Mesenchymal stem cell (in vitro differentiated cells and primary cell): ENCODE results near the gene CEACAM8.
A peak's percentile ranks its signal among the peaks of the same experiment; 100 is the strongest.

ENCODE experiments used
- DNase-seq: peaks from one replicate; pipeline ENCODE4 v3.0.0-alpha.2; 2013
- H2AFZ ChIP-seq: one replicate; pipeline ENCODE4 v1.6.1; 2013; ENCODE audit warnings: low read depth, mild to moderate bottlenecking, control low read depth, inconsistent platforms, low read length, moderate library complexity
- H2AK5ac ChIP-seq: 2 replicates; pipeline ENCODE4 v1.6.1; 2013; ENCODE audit warnings: low read length, moderate library complexity, mild to moderate bottlenecking, inconsistent platforms; ENCODE audit not compliant: severe bottlenecking
- H2BK120ac ChIP-seq: one replicate; pipeline ENCODE4 v1.6.1; 2013; ENCODE audit warnings: low read depth, mild to moderate bottlenecking, inconsistent platforms, low read length, moderate library complexity
- H2BK12ac ChIP-seq, 2 experiments: one replicate each; pipeline ENCODE4 v1.6.1; 2013; ENCODE audit warnings: inconsistent platforms in 2 of 2, low read length in 2 of 2, mild to moderate bottlenecking in 2 of 2, moderate library complexity in 2 of 2, control low read depth in 1 of 2
- H2BK15ac ChIP-seq: one replicate; pipeline ENCODE4 v1.6.1; 2013; ENCODE audit warnings: mild to moderate bottlenecking, low read depth, inconsistent platforms; ENCODE audit not compliant: poor library complexity, severe bottlenecking
- H2BK5ac ChIP-seq: 2 replicates; pipeline ENCODE4 v1.6.1; 2013; ENCODE audit warnings: low read depth, mild to moderate bottlenecking, low read length, control low read depth, inconsistent platforms; ENCODE audit not compliant: poor library complexity, severe bottlenecking
- H3K14ac ChIP-seq, 2 experiments: one replicate each; pipeline ENCODE4 v1.6.1; 2013; ENCODE audit warnings: inconsistent platforms in 2 of 2, low read length in 2 of 2, control low read depth in 1 of 2, mild to moderate bottlenecking in 1 of 2, moderate library complexity in 1 of 2
- H3K18ac ChIP-seq, 2 experiments: one replicate each; pipeline ENCODE4 v1.6.1; 2013; ENCODE audit warnings: inconsistent platforms in 2 of 2, low read length in 2 of 2, control low read depth in 1 of 2, low read depth in 1 of 2, mild to moderate bottlenecking in 1 of 2
- H3K23ac ChIP-seq, 2 experiments: one replicate each; pipeline ENCODE4 v1.6.1; 2013; ENCODE audit warnings: inconsistent platforms in 2 of 2, low read length in 2 of 2, mild to moderate bottlenecking in 2 of 2, moderate library complexity in 2 of 2, control low read depth in 1 of 2
- H3K27ac ChIP-seq: 2 replicates; pipeline ENCODE4 v1.5.1; 2013; ENCODE audit warnings: mild to moderate bottlenecking, moderate library complexity, low read length, control low read depth, inconsistent platforms; ENCODE audit not compliant: poor library complexity, severe bottlenecking
- H3K27me3 ChIP-seq, 2 experiments: 2 replicates each; pipeline versions ENCODE4 v1.6.1 to v1.7.0; 2013; ENCODE audit warnings: low read length in 2 of 2, mild to moderate bottlenecking in 2 of 2, moderate library complexity in 2 of 2, control low read depth in 1 of 2, inconsistent platforms in 1 of 2; ENCODE audit not compliant: control insufficient read depth in 1 of 2, insufficient read depth in 1 of 2
- H3K36me3 ChIP-seq, 2 experiments: 2 replicates each; pipeline versions ENCODE4 v1.6.1 to v1.7.0; 2013; ENCODE audit warnings: low read length in 2 of 2, control low read depth in 1 of 2, inconsistent platforms in 1 of 2, low read depth in 1 of 2, mild to moderate bottlenecking in 1 of 2; ENCODE audit not compliant: insufficient read depth in 2 of 2, control insufficient read depth in 1 of 2
- H3K4ac ChIP-seq, 2 experiments: one replicate each; pipeline ENCODE4 v1.6.1; 2013; ENCODE audit warnings: inconsistent platforms in 2 of 2, low read length in 2 of 2, mild to moderate bottlenecking in 2 of 2, moderate library complexity in 2 of 2, control low read depth in 1 of 2, low read depth in 1 of 2
- H3K4me1 ChIP-seq: 2 replicates; pipeline ENCODE4 v1.6.1; 2013; ENCODE audit warnings: low read depth, low read length, control low read depth; ENCODE audit not compliant: control insufficient read depth, insufficient read depth
- H3K4me2 ChIP-seq: 2 replicates; pipeline ENCODE4 v1.6.1; 2013; ENCODE audit warnings: low read length, mild to moderate bottlenecking, inconsistent platforms; ENCODE audit not compliant: poor library complexity, severe bottlenecking
- H3K4me3 ChIP-seq, 2 experiments: 2 replicates each; pipeline versions ENCODE4 v1.5.1 to v1.7.0; 2013; ENCODE audit warnings: low read length in 2 of 2, mild to moderate bottlenecking in 2 of 2, control low read depth in 1 of 2, low read depth in 1 of 2; ENCODE audit not compliant: insufficient read depth in 1 of 2
- H3K79me1 ChIP-seq: replicated peaks from 2 replicates; pipeline ENCODE4 v1.6.1; 2013; ENCODE audit warnings: mild to moderate bottlenecking, control low read depth, low read length, inconsistent platforms; ENCODE audit not compliant: poor library complexity, severe bottlenecking
- H3K9ac ChIP-seq: 2 replicates; pipeline ENCODE4 v1.7.0; 2013; ENCODE audit warnings: mild to moderate bottlenecking, low read length, moderate library complexity
- H3K9me3 ChIP-seq: 2 replicates; pipeline ENCODE4 v1.7.0; 2013; ENCODE audit warnings: mild to moderate bottlenecking, low read length; ENCODE audit not compliant: control insufficient read depth
- H4K8ac ChIP-seq: one replicate; pipeline ENCODE4 v1.6.1; 2013; ENCODE audit warnings: inconsistent platforms, mild to moderate bottlenecking, low read length, moderate library complexity
- H4K91ac ChIP-seq: one replicate; pipeline ENCODE4 v1.6.1; 2013; ENCODE audit warnings: mild to moderate bottlenecking, low read length, inconsistent platforms
- WGBS: methylation state at CpG from one replicate; pipeline ENCODE4 v1.1.7; 2013; ENCODE audit warnings: mixed read lengths; 5-methylcytosine and 5-hydroxymethylcytosine counted together

CEACAM8 gene

GRCh38 chr19:42606660-42607351, 12.1 kb upstream of the CEACAM8 start:
- no peak overlapping the region for H3K4me2 ChIP-seq
- no peak overlapping the region for H4K91ac ChIP-seq
- peaks cover 0 to 35% of the 10 kb centered on the region in 2 experiments for H3K27me3 ChIP-seq
- H3K27ac ChIP-seq: no peak overlapping the region
- H2BK15ac ChIP-seq: no peak overlapping the region
- H3K4me3 ChIP-seq: no peak overlapping the region
- H3K14ac ChIP-seq: no peak overlapping the region
- no peak overlapping the region for H3K18ac ChIP-seq
- no peak overlapping the region for H3K9ac ChIP-seq
- DNase-seq: no peak
- H2BK12ac ChIP-seq: no peak overlapping the region
- no peak overlapping the region for H2BK120ac ChIP-seq
- no peak overlapping the region for H2AFZ ChIP-seq
- H3K4ac ChIP-seq: no peak overlapping the region
- H3K23ac ChIP-seq: no peak overlapping the region
- no peaks in the 10 kb centered on the region for H3K4me1 ChIP-seq
- no peaks in the 10 kb centered on the region for H3K36me3 ChIP-seq
- no peaks in the 10 kb centered on the region for H3K79me1 ChIP-seq
- H2AK5ac ChIP-seq: no peak overlapping the region
- WGBS: 42% methylated on average over 14 of the region's 14 CpGs
- no peak overlapping the region for H2BK5ac ChIP-seq
- no peak overlapping the region for H4K8ac ChIP-seq
- H3K9me3 ChIP-seq: no peaks in the 10 kb centered on the region

- Histone ChIP-seq H3K4me2 (no peak overlapping the region), H2AK5ac (no peak overlapping the region), H3K23ac (no peak overlapping the region), H3K14ac (no peak overlapping the region), H2BK5ac (no peak overlapping the region), H2BK120ac (no peak overlapping the region), H3K18ac (no peak overlapping the region), H2BK12ac (no peak overlapping the region), H2AFZ (no peak overlapping the region), H3K4me3 (no peak overlapping the region), H3K27me3 (peaks cover 0 to 35% of the 10 kb centered on the region in 2 experiments), H4K91ac (peak overlapping the region; percentile 2), H3K4ac (no peak overlapping the region), H3K9ac (no peak overlapping the region), H3K79me1 (no peaks in the 10 kb centered on the region), H3K4me1 (no peaks in the 10 kb centered on the region), H2BK15ac (no peak overlapping the region), H3K36me3 (no peaks in the 10 kb centered on the region), H3K9me3 (no peaks in the 10 kb centered on the region), H3K27ac (no peak overlapping the region), H4K8ac (no peak overlapping the region)
- 44% methylated on average over 4 of the region's 5 CpGs for WGBS
- no peak for DNase-seq
Measured at GRCh38 chr19:42601811-42602443, 7.2 kb upstream of the CEACAM8 start.

- Histone ChIP-seq H3K9ac (no peak overlapping the region), H3K23ac (no peak overlapping the region), H3K4me3 (no peak overlapping the region), H3K27me3 (peaks cover 0 to 57% of the 10 kb centered on the region in 2 experiments), H3K14ac (no peak overlapping the region), H3K27ac (no peak overlapping the region), H2BK15ac (no peak overlapping the region), H3K36me3 (no peaks in the 10 kb centered on the region), H3K79me1 (no peaks in the 10 kb centered on the region), H4K91ac (peak overlapping the region; percentile 19), H2BK12ac (no peak overlapping the region), H2AK5ac (no peak overlapping the region), H3K4me1 (no peaks in the 10 kb centered on the region), H4K8ac (no peak overlapping the region), H2BK120ac (no peak overlapping the region), H3K9me3 (no peaks in the 10 kb centered on the region), H2AFZ (no peak overlapping the region), H3K4ac (no peak overlapping the region), H2BK5ac (no peak overlapping the region), H3K18ac (no peak overlapping the region), H3K4me2 (no peak overlapping the region)
- WGBS: 53% methylated on average over 14 of the region's 16 CpGs
- no peak for DNase-seq
Measured at GRCh38 chr19:42596391-42597072, 1.8 kb upstream of the CEACAM8 start.

GRCh38 chr19:42595550-42596172, 937 bp upstream of the CEACAM8 start:
- H3K4ac ChIP-seq: no peak overlapping the region
- no peak overlapping the region for H3K4me3 ChIP-seq
- no peaks in the 10 kb centered on the region for H3K36me3 ChIP-seq
- no peak overlapping the region for H2BK5ac ChIP-seq
- peaks cover 0 to 61% of the 10 kb centered on the region in 2 experiments for H3K27me3 ChIP-seq
- H2BK15ac ChIP-seq: no peak overlapping the region
- H3K4me2 ChIP-seq: no peak overlapping the region
- no peaks in the 10 kb centered on the region for H3K4me1 ChIP-seq
- no peak overlapping the region for H3K27ac ChIP-seq
- H2BK120ac ChIP-seq: no peak overlapping the region
- WGBS: 62% methylated on average over 11 of the region's 11 CpGs
- no peak overlapping the region for H4K8ac ChIP-seq
- H2AFZ ChIP-seq: no peak overlapping the region
- no peak overlapping the region for H2AK5ac ChIP-seq
- H2BK12ac ChIP-seq: no peak overlapping the region
- no peak overlapping the region for H3K23ac ChIP-seq
- no peak for DNase-seq
- H4K91ac ChIP-seq: no peak overlapping the region
- no peaks in the 10 kb centered on the region for H3K9me3 ChIP-seq
- H3K18ac ChIP-seq: no peak overlapping the region
- H3K79me1 ChIP-seq: no peaks in the 10 kb centered on the region
- no peak overlapping the region for H3K14ac ChIP-seq
- H3K9ac ChIP-seq: no peak overlapping the region
